NOMO-1 treated with DMSO at 0.1 percent for 48 hours (cell line): ENCODE measurements around the gene ACLY.
A peak's percentile ranks its signal among the peaks of the same experiment; 100 is the strongest.
"Not testable (repeated sequence)": the region's sequence is repeated elsewhere in the genome, so short reads cannot be mapped to it uniquely, and the experiment has no call there.

Experiments used
- DNase-seq: peaks from one replicate; lab custom pipeline; 2025; ENCODE audit not compliant: unreplicated experiment; lab: John Stamatoyannopoulos, UW

Gene ACLY

DNA sequence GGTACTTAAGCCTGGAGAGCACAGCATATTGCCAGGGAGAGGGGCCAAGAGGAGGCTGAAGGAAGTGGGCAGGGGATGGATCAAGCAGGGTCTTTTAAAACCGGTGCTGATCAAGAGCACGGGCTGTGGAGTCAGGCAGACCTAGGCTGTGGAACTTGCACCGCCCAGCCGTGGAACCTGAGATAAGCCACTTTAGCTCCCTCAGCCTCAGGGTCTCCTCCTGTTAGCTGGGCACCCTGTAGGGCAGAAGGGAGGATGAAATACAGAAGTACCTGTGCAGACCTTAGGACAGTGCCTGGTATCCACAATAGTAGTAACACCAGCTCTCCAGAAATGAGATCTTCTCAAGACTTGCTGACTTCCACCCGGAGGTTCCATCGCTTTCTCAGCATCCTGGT lies 20.9 kb upstream of the ACLY start:
- no peak for DNase-seq

DNA sequence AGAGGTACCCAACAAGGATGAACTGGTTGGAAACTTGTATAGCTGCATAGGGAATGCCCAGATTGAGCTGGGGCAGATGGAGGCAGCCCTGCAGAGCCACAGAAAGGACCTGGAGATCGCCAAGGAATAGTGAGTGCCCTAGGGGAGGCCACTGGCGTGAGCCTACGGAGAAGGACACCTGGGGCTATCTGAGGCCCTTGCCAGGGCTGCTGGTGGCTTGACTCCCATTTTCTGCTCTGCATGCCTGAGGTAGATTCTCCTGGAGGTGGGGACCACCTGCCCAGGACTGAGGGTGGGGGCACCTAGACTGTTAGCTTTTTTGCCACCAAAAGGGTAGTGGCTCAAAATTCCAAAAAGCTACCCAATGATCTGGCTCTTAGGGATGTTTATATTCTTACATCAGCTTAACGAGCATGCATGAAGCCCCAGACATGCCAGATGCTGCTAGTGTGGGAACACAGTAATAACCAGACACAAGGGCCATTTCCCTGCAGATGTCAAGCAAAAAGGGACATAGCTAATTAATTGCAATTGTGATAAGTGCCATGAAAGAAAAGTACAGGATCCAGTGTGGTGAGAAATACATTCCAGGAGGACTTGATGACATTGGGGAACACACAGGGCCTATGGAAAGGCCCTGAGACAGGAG lies 20.4 kb upstream of the ACLY start:
- DNase-seq: no peak

DNA sequence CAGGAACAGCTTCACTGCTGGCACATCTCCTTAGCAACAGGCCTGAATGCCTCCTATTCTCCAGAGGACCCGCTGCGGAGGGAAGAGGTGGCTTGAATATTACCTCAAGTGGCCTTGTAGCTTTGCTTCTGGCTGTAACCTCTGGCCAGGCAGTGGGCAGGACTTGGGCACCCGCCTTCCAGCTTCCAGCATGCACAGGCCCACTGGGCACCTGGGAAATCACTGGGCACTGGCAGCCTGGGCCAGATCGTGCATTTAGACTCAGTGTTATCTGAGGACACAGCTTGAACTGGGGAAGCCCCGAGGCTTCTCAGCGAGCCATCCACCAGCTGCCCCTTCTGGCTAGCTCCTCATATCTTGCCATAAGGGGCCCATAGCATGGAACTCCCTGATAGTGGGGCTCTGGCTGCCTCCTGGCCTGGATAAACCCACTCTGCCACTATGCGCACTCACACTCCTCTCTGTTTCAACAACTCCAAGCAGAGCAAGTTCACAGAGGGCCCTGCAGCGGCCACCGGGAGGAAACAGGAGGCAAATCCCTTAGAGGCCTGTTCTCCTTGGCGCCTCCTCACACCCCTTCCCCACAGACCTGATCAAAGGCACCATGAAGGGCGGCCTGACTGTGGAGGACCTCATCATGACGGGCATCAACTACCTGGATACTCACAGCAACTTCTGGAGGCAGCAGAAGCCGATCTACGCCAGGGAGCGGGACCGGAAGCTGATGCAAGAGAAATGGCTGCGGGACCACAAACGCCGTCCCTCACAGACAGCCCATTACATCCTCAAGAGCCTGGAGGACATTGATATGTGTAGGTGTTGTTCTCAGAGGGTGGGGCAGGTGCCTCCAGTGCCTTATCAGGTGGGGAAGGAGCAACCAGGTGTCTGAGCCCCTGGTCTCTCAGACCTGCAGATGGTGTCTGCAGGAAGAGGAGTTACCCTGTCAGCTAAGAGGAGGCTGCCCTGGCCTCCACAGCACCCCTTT lies 19.5 kb upstream of the ACLY start:
- DNase-seq: no peak

DNA sequence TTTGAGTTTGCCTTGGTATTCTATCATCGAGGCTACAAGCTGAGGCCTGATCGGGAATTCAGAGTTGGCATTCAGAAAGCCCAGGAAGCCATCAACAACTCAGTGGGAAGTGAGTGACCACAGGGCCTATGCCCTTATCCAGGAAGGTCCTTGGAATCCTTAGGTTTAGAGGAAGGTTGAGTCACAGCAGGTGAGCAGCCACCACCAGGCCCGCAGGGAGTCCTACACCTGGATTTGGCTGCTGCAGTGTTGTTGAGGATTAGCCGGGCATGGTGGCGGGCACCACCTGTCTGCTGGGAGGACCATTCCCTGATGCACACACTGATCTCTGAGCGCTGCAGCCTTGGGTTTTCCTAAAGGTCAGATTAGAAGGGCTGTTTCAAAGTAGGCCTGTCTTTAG lies 16.9 kb upstream of the ACLY start:
- no peak for DNase-seq

DNA sequence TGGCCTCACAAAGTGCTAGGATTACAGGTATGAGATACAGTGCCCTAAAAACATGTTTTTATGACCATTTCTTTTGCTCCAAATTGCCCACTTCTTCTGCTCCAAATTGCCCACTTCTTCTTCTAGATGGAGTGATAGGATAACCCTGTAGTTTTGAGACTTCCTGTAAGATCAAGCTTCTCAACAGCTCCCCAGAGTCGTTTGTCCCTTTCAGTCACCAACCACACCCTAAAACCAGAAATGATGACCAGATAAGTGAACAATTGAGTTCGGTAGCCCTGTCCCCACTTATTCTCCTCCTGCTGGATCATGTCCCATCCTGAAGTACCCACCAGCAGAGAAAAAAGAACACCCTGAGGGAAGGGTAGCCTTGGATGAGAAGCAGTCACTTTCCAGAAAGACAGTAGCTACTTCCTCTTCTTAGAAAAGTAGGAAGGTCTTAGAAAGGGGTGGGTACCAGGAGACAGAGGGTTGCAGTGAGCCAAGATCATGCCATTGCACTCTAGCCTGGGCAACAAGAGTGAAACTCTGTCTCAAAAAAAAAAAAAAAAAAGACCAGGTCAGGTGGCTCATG lies 14.2 kb upstream of the ACLY start:
- peak; percentile 87 for DNase-seq

DNA sequence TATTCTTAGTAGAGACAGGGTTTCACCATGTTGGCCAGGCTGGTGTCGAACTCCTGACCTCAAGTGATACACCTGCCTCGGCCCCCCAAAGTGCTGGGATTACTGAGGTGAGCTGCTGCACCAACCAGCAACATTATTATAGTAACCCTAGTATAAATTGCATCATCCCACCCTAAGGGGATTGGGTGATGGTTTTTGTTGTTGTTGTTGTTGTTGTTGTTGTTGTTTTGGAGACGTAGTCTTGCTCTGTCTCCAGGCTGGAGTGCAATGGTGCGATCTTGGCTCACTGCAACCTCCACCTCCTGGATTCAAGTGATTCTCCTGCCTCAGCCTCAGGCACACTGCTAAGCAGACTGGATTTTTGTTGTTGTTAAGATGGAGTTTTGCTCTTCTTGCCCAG lies 13.0 kb upstream of the ACLY start:
- not testable (repeated sequence) for DNase-seq

DNA sequence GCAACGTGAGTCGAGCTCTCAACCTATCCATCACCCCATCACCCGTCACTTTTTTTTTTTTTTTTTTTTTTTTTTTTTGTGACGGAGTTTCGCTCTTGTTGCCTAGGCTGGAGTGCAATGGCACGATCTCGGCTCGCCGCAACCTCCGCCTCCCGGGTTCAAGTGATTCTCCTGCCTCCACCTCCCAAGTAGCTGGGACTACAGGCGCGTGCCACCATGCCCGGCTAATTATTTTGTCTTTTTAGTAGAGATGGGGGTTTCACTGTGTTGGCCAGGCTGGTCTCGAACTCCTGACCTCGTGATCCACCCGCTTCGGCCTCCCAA lies 12.0 kb upstream of the ACLY start:
- not testable (repeated sequence) for DNase-seq

DNA sequence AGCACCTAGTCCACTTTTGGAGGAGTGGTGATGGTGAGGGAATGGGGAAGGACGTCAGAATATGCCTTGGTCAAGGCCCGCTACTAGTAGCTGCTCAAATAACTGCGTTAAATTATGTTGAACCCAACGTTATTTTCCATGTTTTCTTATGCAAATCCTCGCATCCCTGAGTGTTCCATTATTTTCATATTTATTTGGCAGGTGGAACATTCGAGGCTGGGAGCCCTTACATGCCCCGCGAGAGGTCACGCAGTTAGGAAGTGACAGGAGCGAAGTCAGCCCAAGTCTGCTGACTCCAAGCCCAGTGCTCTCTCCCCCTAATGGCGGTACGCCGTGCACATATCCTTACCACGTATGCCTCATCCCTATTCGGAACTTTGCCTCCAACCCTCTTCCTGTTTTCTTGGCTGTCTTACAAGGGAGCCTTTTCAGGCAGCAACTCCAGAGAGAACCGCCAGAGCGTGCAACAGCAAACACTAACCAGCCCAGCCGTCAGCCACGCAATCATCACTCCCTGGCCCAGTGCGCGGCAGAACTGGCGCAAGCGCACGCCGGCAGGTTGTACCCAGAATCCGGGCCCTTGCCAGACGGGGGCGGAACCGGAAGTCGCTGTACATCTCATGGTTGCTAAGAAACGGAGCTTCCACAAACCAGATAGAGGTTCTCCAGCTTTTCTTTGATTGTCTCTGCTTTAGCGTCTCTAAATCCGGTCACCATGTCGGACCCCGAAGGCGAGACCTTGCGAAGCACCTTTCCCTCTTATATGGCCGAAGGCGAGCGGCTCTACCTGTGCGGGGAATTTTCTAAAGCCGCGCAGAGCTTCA lies 11.5 kb upstream of the ACLY start, which contains the start of gene ODAD4:
Gene ODAD4, plus strand, starts transcription at position 609 of the 824 bp plus-strand sequence. Its CDS starts 107 bp downstream, at position 716.
- DNase-seq: peak; percentile 99

DNA sequence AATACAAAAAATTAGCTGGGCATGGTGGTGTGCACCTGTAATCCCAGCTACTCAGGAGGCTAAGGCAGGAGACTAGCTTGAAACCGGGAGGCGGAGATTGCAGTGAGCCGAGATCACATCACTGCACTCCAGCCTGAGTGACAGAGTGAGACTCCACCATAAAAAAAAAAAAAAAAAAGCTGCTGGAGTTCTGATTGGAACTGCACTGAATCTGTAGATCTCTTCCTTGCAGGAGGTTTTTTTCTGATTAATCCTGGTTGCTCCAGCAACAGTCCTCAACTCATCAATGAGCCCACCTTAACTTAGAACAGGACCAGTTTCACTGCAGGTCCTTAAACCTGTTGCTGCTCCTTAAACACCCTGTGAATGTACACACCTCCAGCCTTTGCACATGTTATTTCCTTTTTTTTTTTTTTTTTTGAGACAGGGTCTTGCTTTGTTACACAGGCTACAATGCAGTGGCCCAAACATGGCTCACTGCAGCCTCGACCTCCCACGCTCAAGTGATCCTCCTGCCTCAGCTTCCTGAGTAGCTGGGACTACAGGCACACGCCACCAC lies 10.0 kb upstream of the ACLY start:
- no peak for DNase-seq

DNA sequence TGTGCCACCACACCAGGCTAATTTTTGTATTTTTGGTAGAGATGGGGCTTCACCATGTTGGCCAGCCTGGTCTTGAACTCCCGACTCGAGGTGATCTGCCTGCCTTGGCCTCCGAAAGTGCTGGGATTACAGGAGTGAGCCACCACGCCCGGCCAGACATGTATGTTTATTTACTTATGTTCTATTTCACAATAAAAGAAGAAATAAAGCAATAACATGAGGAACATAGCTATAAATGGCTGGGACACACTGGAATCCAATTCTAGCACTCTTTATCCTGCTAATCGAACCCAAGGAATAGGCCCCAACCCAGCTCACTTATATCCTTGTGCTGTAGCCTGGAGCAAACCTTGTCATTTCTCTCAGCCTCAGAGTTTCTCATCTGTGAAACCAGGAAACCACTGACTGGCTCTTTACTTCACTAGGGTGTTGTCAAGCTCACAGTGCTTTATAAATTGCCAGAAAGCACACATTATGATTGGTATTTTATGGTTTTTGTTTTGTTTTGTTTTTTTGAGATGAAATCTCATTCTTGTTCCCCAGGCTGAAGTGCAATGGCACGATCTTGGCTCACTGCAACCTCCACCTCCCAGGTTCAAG lies 7.3 kb upstream of the ACLY start:
- no peak for DNase-seq

DNA sequence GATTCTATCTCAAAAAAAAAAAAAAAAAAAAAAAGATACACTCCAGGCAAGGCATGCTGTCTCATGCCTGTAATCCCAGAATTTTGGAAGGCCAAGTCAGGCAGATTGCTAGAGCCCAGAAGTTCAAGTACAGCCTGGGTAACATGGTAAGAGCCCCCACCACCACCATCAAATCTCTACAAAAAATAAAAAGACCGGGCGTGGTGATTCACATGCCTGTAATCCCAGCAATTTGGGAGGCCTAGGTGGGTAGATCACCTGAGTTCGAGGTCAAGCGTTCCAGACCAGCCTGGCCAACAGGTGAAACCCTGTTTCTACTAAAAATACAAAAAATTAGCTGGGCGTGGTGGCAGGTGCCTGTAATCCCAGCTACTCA lies 1.8 kb upstream of the ACLY start:
- DNase-seq: no peak

DNA sequence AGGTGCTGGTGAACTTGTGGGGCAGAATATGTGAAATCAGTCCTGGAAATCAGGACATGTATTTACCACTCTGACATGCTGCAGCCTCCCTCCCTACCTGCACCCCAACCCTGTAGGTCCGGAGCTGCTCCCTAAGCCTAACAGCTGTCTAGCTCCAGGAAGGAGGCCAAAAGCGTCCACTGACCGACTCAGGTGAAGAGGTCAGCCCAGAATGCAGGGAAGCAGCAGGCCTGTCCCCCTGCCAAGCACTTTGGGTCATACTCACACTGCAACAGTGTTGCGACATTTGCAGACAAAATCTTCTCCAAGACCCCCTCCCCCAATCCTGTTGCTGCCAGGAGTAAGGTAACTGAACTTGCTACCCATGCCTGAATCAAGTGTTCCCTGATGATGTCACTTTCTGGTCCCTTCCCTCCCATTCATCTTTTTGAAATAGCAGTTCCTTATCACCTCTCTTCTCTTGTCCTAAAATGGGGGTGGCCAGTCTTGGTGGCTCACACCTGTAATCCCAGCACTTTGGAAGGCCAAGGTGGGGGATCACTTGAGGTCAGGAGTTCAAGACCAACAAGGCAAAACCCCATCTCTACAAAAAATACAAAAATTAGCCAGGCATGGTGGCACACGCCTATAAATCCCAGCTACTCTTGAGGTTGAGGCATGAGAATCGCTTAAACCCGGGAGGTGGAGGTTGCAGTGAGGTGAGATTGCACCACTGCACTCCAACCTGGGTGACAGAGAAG lies 1.3 kb upstream of the ACLY start:
- DNase-seq: no peak

DNA sequence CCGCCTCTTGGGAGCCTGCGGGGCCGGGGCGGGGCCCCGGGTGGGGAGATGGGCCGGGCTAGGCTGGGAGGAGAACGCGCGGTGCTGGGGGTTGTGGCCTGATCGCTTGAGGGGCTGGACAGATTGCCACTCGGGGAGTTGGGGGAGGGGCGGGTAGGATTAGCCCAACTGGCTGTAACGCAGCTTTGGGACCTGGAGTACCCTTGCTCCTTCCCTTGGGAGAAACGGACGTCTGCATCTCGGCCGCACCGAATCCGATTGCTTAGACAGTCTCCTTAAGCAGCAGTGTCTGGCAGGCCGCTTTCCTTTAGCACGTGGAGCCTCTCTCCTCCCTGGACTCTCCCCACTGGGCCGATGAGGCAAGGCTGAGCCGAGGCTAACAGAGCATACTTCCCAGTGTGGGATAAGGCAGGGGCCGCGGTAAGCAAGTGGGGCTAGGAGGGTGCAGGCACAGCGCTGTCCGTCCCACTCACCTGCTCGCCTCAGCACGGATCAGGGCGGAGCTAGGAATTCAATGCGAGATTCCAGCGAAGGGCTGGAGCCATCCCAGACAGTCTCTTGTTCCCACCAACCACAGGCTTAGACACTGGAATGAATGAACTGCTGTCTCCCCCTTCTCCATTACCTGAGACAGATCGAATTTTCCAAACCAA lies 540 bp upstream of the ACLY start:
- no peak for DNase-seq

DNA sequence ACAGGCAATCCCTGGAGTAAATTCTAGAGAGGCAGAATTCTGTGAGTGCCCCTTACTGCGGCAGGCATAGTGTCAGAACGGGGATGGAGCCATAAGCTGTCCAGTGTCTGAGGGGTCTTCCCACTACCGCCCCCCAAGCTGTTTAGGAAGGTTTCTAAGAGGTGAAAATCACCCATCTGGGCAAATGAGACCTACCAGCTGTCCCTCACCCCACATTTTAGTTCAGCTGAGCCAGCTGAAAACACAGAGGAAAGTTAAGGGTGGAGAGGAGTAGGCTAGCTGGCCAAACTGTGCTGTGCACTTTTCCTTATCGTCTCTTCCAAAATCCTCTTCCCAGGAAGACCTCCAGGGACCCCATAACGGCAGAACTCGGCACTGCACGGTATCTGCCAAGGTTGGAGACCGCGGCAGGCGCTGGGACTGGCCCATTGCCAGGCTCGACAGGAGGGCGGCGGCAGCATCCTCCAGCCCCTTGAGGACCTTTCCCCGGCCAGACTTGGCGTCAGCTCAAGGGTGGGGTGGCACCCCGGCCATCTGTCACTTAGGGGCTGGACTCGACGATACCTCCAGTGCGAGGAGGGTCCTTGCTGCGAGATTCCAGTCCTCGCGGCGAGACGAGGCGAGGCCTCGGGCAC lies 955 bp downstream of the ACLY start:
- no peak for DNase-seq

DNA sequence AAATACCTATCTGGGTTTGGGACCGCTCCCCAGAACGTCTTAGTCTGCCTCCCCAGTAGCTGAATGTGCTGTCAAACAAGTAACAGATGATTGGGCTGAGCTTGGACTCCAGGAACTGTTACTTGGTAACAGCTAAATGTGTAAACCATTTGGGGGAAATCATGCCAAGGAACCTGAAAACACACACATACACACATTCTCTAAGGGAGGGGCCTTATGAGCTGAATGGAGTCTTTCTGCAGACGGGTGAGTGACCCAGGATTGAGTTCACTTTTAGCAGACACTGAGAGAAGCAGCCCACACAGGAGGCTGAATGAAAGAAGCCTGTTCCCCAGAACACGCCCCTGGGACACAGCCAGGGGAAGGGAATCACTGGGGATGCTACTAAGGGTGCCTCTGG lies 1.6 kb downstream of the ACLY start:
- no peak for DNase-seq

DNA sequence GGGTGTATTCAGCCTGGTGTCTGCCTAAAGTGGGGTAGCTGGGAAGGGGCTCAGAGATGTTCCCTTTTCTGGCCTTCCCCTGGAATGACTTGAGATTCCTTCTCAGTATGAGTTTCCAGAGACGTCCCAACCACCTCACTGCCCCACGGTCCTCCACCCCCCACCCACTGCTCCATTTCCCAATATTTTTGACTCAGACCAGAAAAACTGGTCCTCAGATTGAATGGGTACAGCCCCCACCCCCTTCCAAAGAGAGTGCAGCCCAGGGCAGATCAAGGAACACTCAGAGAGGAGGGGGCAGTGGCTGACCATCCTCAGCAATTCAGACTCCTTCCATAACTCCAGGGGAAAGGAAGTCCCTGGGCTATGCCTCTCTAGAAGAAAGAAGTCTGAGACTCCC lies 3.2 kb downstream of the ACLY start:
- no peak for DNase-seq

DNA sequence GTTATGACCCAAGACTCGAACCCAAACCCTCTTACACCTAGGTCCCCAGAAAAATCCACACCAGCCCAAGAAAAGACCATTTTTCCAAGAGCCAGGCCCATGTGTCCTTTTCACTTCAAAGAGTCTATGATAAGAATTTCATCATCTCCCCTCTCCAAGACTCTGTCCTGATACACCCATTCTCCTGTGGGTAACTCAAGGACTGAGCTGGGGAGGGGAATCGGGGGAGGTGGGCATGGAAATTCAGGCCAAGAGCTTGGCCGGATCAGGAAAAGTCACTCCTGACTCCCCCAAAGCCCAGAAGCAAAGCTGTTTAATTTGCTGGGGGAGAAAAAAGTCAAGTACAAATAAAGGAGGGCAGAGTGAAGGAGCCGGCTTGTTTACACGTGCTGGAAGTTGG lies 3.7 kb downstream of the ACLY start:
- DNase-seq: no peak

DNA sequence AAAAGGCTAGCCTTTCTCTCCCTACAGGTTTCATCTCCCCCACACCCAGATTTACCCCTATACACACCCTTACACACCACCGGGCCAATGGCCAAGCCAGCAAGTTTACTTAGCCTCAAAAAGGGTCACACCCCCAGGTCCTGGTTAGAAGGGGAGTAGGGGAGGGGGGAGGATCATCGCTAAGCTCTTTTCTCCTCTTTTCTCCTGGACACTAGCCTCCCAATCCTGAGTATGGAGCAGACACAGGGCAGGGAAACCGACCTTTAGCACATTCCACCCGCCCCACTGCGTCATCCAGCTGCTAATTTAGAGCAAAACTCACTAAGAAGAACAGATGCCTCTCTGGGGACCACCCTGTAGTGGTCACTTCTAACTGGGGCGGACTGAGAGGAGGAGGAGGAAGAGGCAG lies 4.4 kb downstream of the ACLY start:
- no peak for DNase-seq

DNA sequence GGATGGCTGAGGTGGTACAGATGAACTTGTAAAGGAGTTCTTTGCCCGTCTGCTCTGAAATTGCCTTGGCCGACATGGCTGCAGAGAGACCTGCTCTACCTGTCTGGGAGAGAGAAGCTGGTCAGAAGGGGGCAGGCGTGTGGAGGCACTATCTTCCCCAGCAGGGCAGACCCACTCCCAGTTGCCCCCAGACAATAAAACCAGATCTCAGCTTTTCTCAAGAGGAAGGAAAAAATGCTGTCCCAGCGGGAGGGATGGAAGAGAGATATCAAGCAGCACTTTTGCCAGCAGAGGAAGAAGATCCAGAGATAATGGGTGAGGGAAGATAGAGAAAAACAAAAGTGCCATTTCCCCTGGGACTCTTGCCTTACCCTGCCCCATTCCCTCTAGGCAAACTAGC lies 5.0 kb downstream of the ACLY start:
- DNase-seq: no peak
